Measurements from ENCODE around the gene KIF14.

The KIF14 gene

GRCh38 chr1:200660719-200661118, 40.2 kb upstream of the KIF14 start:
- Mint-ChIP-seq H3K4me3 (no peak overlapping the region), H3K4me1 (peaks cover 11% of the 10 kb centered on the region), H3K9me3 (no peaks in the 10 kb centered on the region), H3K36me3 (ENCODE audit: low read depth) (peaks cover 71% of the 10 kb centered on the region), H3K27me3 (ENCODE audit: low read depth) (no peaks in the 10 kb centered on the region), H3K27ac (no peak overlapping the region)
- TF ChIP-seq CTCF (IDR thresholded peaks at IDR 0.05; ENCODE audit: unreplicated experiment in 3 of 3) = no peak

- Mint-ChIP-seq H3K9me3 (no peaks in the 10 kb centered on the region), H3K4me3 (no peak overlapping the region)
Measured at GRCh38 chr1:200659269-200659668, 38.7 kb upstream of the KIF14 start.

GRCh38 chr1:200658037-200658818, 37.7 kb upstream of the KIF14 start:
- Mint-ChIP-seq H3K9me3 (no peaks in the 10 kb centered on the region), H3K4me1 (no peaks in the 10 kb centered on the region), H3K36me3 (ENCODE audit: low read depth) (peaks cover 75% of the 10 kb centered on the region), H3K4me3 (no peak overlapping the region), H3K27me3 (ENCODE audit: low read depth) (no peaks in the 10 kb centered on the region), H3K27ac (no peak overlapping the region)
- no peak for TF ChIP-seq CTCF (IDR thresholded peaks at IDR 0.05; ENCODE audit: unreplicated experiment in 3 of 3)

More at GRCh38 chr1:200659269-200659668, 38.7 kb upstream of the KIF14 start:
- Mint-ChIP-seq H3K36me3 (ENCODE audit: low read depth) (peaks cover 74% of the 10 kb centered on the region), H3K27ac (no peak overlapping the region), H3K4me1 (peaks cover 6% of the 10 kb centered on the region), H3K27me3 (ENCODE audit: low read depth) (no peaks in the 10 kb centered on the region)
- TF ChIP-seq CTCF (IDR thresholded peaks at IDR 0.05; ENCODE audit: unreplicated experiment in 3 of 3) = no peak

- Mint-ChIP-seq H3K4me3 (no peak overlapping the region), H3K27me3 (ENCODE audit: low read depth) (no peaks in the 10 kb centered on the region), H3K36me3 (ENCODE audit: low read depth) (peaks cover 60% of the 10 kb centered on the region), H3K27ac (no peak overlapping the region), H3K9me3 (no peaks in the 10 kb centered on the region), H3K4me1 (no peaks in the 10 kb centered on the region)
- no peak for TF ChIP-seq CTCF (IDR thresholded peaks at IDR 0.05; ENCODE audit: unreplicated experiment in 3 of 3)
Measured at GRCh38 chr1:200654660-200655059, 34.1 kb upstream of the KIF14 start.

- Mint-ChIP-seq H3K27ac (no peak overlapping the region), H3K9me3 (no peaks in the 10 kb centered on the region), H3K27me3 (ENCODE audit: low read depth) (no peaks in the 10 kb centered on the region)
Measured at GRCh38 chr1:200653022-200653462, 32.5 kb upstream of the KIF14 start.

More at GRCh38 chr1:200653022-200653462, 32.5 kb upstream of the KIF14 start:
- H3K4me3 Mint-ChIP-seq = no peak overlapping the region
- TF ChIP-seq CTCF (IDR thresholded peaks at IDR 0.05; ENCODE audit: unreplicated experiment in 3 of 3) = no peak
- H3K36me3 Mint-ChIP-seq (ENCODE audit: low read depth) = peaks cover 57% of the 10 kb centered on the region
- no peaks in the 10 kb centered on the region for H3K4me1 Mint-ChIP-seq

All from nephron (organoid).